Measurements from ENCODE around the gene SLC4A2.

The SLC4A2 gene

DNA sequence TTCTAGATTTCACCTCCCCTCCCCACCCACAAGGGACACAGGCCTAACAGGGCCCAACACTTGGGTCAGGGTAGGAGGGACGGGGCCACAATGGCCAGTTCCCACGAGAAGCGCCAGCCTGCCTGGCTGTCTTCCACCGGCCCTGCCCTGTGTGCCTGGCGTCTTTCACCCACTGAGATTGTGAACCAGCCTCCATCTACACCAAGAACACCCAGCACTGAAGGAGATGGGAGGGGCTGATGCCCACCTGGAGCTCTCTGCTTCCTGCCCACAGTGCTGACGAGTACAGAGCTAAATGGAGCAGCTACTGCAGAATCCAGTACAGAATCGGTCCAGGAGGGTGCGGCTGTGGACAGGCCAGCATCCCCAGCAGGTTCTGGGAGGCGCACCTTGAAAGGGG lies 13.4 kb upstream of the SLC4A2 start:
- DNase-seq (ENCODE audit: low read depth) = no peak

DNA sequence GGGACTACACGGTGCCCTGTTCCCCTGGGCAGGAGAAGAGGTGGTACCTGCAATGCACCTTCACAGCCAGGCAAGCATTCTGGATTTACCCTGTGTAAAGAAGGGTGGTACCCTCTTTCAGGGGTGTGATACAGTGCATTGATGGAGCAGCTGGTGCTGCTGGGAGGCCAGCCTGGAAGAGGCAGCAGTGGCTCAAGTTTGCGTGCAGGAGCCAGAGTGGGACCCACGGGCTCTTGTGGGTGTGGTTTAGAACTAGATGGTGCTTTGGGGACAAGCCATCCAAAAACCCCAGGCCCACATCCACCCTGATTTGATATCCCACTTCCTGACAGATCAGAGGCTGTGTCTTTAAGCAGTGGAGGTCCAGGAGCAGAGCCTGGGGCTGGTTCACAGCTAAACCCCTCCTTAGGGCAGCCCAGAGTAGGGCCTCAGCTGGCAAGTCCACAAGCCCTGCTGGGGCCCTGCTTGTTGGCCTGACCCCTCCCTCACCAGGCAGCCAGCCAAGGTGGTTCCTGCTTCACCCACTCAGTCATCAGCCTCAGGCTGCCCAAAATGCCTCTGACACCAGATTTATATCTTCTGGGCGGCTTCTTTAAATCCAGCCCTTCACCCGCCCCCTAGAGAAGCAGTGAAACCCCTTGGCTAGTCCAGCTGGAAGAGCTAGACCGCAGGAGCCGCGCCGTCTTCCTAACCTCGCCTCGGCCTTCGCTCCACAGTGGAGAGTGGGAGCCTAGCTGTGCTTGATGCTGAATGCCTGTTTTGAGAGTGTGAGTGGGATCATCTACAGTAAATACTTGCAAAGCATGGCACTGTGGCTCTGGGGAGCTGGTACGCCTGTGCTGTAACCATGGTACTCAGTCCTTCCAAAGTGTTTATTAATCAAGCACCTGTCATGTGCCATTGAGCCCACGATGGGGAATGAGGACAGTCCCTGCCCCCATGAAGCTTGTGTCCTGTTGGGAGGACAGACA lies 12.5 kb upstream of the SLC4A2 start:
- peak; percentile 80 for DNase-seq (ENCODE audit: low read depth)

DNA sequence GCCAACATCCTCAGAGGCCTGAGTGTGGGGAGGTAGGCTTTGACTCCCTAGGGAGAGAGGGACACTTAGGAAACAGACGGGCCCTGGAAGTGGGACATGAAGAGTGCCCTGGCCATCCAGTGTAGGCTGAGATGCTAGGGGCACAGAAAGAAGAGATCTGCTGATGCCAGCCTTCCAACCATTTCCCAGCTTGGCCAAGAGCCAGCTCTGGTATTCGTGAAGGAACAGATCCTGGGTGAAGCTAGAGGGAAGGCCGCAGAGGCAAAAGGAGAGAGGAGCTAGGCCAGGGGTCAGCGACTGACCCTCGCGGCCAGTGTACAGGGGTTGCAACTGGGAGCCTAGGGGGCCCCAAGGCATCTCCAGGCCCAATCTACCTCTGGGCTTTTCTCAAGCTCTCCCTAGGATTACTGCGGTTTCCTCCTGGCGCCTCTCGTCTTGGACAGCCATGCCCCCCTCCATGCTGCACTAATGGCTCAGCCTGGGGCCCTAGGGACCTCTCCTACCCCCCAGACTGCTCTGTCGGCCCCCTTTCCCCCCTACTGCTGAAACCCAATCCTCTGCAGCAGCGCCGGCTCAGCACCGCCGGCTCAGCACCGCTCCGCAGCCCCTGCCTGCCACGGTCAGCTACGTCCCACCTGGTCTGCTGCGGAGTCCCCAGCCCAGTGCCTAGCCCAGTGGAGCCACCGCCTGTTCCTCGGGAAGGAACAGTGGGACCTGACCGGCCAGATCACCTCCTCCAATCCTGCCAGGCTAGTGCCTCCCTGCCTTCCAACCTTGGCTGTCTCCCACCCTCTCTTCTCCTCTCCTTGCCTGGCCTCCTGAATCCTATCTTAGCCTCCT lies 11.2 kb upstream of the SLC4A2 start, which contains the start of gene ASIC3:
TSS of gene ASIC3 (plus strand) at position 556 of the 840 bp plus-strand sequence. CDS start 355 bp downstream, outside the sequence.
- DNase-seq (ENCODE audit: low read depth) = no peak

DNA sequence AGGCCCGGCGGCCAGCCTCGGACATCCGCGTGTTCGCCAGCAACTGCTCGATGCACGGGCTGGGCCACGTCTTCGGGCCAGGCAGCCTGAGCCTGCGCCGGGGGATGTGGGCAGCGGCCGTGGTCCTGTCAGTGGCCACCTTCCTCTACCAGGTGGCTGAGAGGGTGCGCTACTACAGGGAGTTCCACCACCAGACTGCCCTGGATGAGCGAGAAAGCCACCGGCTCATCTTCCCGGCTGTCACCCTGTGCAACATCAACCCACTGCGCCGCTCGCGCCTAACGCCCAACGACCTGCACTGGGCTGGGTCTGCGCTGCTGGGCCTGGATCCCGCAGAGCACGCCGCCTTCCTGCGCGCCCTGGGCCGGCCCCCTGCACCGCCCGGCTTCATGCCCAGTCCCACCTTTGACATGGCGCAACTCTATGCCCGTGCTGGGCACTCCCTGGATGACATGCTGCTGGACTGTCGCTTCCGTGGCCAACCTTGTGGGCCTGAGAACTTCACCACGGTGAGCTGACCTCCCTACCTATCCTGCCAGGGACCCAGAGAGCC lies 10.4 kb upstream of the SLC4A2 start:
- DNase-seq (ENCODE audit: low read depth) = no peak

DNA sequence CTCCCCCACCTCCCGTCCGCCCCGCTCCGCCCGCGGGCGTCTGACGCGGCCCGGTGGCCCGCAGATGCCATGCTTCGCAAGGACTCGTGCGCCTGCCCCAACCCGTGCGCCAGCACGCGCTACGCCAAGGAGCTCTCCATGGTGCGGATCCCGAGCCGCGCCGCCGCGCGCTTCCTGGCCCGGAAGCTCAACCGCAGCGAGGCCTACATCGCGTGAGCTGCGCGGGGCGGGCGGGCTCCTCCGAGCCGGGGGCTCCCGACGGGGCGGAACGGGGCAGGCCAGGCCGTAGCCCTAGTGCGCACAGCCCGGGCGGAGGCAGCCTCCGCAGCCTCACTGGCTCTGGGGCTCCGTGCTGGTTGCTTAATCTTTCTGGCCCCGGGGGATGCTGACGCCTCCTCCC lies 8.3 kb upstream of the SLC4A2 start:
- DNase-seq (ENCODE audit: low read depth) = no peak

DNA sequence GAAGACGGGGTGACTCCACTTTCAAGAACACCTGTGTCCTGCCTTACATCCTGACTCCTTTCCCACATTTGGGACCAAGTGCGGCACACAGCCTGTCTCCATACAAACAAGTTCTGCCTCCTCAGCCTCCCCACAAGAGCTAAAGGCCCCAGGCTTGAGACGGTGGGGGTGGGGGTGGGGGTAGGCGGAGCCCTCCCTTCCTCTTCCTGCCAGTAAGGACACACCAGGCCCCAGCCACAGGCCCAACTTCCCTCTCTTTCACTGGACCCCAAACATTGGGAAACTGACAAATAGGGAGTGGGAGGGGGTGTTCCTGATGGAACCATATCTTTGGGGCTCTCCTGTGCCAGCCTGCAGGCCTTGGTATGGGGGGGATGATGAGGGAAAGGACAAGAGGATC lies 6.3 kb upstream of the SLC4A2 start:
- DNase-seq (ENCODE audit: low read depth) = no peak

DNA sequence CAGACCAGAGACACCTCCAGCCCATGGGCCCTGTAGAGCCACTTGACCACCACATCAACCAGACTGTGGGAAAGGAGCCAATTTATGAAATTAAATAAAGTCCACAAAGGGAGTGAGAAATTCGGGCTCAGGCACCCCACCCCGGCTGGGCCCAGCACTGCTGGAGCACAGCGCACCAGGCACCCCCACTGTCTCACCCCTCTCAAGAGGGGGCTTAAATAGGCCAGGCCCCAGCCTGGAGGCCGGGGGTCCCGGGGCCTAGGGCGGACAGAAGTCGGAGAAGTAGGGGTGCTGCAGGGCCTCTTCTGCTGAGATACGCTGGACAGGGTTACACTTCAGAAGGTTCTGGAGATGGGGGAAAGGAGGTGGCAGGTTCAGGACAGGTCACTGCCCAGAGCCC lies 5.6 kb upstream of the SLC4A2 start:
- DNase-seq (ENCODE audit: low read depth) = no peak

DNA sequence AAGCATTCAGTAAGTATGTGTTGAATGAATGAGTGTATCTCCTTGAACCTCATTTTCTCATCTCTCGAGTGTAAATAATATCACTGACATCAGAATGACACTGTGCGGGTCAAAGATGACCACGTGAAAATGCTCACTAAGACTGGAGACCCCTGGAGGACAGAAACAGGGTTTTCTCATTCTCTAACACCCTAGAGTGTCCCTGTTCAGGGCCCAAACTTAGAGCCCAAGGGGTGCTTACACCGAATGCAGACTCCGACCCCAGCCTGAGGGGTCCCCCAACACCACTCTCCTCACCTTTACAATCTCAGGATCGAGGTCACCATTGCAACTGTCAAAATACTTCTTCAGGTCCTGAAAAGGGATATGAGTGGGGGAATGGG lies 3.1 kb upstream of the SLC4A2 start:
- no peak for DNase-seq (ENCODE audit: low read depth)

DNA sequence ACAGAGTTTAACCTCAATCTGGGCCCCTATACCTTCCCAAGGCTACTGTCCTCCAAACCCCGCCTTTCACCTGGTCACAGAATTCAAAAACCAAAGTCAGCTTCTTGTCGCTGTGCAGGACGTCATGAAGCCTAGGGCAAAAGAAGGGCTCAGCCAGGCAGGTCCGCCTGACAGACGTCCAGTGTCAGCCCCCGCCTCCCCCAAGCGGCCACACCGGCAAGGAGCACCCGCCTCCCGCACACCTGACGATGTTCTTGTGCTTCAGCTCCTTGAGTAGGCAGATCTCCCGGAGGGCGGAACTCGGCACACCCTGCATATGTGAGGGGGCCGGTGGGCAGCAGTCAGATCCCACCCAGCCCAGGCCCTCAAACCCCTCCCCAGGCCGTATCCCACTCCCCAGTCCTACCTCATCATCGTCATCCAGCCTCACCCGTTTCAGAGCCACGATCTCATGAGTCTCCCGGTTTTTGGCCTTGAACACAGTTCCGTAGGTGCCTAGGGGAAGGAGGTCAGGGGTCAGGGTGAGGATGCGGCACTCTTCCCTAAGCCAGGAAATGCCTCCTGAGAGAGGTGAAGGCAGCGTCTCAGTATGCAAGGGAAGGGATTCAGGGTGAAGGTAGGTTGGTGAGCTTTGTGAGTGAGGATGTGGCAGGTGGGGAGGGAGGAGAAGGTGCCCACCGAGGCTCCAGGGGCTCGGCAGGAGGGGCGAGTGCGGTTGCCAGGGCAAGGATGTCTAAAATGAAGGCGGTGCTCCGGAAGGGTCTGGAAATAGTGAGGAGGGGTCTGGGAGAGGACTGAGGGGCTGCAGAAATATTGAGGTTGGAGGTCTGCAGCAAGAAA lies 2.5 kb upstream of the SLC4A2 start:
- no peak for DNase-seq (ENCODE audit: low read depth)

DNA sequence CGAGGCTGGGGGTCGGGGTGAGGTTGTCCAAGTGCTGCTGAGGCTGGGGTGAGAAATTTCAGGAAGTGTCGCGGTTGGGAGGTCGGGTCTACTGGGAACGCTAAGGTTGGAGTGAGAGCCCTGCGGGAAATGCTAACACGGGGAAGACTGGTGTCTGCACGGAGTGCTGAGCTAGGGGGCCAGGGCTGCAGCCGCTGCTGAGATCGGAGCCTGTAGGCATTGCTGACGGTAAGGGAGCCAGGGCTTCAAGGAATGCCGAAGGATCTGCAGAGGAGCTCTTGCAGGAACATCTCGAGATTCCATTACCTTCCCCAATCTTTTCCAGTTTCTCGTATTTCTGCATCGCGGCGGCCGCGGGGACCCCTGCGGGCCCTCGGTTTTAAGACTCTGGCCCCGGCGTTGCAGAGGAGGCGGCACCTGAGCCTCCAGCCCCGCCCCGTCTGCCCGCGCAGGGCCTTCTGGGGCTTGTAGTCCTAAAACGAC lies 1.8 kb upstream of the SLC4A2 start, which contains the start of gene CDK5:
TSS of gene CDK5 (minus strand) at position 392 of the 483 bp plus-strand sequence. CDS start at position 343, 49 bp downstream.
- DNase-seq (ENCODE audit: low read depth) = no peak

DNA sequence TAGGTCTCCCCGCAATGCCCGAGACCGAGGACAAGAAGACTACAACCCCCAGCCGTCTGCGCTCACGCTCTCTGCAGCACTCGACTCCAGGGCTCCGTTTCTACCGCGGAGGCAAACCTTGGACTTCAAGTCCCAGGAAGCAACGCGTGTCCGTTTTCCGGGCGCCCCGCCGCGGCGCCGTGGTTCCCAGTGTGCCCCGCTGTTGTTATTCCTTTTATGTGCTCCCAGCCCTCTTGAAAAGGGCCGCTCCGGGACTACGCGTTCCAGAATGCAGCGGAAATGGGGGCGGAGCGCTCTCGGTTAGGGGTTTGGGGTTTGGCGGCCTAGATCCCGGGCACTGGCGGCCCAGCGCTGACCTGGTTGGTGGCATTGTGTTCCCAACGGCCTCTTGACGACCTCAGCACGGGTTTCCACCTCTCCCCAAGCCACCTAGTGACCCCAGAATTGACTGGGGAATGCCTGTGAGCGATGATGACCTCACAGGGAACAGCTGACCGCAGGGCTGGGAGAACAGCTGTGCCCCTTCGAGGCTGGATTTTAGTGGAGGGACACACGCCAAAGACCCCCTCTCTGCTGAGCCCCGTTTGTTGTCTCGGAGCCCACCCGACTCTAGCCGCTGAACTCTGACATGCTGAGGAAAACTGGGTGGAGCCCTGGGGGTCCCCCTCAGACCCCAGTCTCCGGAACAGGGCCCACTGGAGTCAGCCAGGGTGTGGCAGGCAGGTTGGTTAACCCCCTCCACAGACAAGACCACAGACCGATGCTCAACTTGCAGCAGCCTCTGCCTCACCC lies 1.2 kb upstream of the SLC4A2 start:
- DNase-seq (ENCODE audit: low read depth) = peak; percentile 98

DNA sequence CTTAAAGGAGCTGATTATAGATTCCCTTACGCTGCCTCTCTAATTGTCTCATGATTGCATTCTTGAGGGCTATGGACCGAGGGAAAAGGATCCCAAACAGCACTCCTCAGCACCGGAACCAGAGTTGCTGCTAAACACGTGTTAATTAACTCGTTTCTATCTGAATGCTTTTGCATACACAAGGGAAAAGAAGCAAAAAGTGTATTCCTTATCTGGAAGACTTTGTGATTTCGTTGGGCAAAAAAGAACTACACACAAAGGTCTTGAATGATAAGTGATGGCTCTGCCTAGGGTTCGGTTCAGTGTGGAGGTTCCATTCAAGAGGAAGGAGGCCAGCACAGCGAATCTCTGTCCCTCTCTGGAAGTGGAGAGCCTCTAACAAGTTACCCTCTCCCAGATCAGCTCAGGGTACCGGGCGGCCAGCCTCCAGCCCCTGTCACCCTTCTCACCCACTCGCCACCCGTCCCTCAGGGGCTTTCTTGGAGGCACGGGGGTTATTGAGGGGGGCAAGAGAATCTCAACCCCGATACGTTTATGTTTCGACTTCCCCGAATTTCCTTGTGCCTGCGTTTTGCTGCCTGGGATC lies 515 bp upstream of the SLC4A2 start:
- no peak for DNase-seq (ENCODE audit: low read depth)

DNA sequence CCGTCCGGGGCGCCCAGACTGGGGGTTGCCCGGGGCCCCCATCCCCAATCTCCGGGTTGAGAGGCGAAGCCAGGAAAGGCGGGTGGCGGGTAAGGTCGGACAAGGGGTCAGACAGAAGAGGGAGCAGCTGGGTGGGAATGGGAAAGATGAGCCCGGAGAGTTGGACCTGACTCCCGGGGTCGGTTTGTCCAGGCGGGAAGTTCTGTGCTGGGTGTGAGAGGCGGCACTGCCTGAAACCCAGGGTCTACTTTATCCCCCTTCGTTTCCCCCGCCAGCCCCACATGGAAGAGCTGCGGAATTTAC lies 675 bp downstream of the SLC4A2 start:
- DNase-seq (ENCODE audit: low read depth) = no peak

DNA sequence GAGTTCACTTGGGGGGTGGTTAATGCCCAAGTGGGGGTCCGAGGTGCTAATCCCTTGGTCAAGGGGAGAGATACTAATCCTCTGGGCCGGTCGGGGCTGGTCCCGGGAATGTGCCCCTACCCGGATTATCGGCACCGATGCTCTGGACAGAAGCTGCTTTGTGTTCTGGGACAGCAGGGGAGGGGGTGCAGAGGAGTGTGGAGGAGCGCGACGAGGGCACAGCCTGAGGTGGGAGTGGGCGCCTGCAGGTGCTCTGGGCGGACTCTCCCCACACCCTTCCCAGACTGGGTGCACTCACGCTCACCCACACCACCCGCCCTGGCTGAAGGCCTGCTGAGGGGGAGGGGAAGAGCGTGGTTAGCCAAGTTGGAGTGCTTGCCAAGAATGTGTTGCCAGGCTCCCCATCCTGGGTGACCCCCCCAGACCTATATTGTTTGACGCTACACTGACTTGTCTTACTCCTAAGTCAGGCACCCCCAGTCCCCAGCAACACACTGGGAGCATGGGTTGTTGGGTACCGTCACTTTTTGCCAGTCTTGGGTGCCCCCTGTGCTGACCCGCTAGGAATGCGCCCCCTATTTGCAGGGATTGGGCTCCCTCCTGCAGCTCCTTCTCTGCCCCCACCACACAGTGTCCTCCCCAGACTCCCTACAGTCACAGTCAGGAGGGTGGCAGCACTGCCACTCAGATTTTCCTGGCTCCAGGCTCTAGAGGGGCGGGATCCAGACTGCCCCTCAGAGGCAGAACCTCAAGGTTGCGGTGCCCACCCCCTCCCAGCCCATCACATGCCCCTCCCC lies 1.2 kb downstream of the SLC4A2 start:
- no peak for DNase-seq (ENCODE audit: low read depth)

DNA sequence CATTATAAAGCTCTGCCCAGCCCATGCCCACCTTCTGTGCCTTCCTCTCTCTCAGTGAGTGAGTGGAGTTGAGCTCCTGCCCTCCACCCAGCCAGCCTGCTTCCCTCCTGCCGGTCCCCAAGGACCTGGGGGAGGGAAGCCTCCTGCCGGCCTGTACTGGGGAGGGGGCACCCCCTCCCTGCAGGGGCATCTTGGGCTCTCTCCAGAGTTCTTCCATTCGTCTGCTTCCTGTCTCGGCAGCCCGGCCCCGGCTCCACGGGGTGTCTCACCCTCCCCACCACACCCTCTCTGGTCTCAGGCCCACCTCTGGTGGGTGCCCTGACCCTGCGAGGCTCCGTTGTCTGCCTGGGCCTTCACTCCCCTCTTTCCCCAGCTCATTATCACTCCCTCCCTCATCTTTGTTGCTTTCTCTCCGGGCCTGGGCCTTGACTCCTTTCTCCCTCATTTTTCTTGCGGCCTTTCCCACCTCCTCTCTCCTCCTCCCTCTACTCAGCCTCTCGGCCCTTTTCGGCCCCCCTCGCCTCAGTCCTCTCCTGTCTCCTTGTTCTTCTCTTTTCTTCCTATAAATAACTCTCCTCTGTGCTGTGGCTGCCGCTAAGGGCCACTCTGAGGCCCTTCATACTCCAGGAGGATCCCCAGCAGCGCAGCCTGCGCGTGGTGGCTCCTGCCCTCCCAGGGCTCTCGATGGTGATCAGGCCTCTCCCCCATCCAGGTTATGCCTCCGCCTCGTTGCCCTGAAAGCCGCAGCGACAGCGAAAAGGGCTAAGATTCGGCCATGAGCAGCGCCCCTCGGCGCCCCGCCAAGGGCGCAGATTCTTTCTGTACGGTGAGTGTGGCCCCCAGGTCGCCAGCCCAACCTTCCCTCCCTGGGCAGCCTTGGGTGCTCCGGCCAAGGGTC lies 2.1 kb downstream of the SLC4A2 start:
- DNase-seq (ENCODE audit: low read depth) = no peak

DNA sequence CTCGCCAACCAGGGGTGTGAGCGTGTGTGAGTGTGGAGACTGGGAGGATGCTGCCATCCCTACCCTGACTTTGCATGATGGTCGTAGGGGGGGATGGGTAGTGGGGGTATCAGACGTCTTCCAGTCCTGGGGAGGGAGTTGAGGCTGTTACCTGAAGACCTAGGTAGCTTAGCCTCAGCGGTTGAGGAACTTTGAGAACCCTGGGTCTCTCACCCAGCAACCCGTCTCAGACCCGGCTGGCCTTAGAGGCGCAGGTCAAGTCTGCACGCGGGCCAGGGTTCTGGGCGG lies 2.7 kb downstream of the SLC4A2 start:
- DNase-seq (ENCODE audit: low read depth) = no peak

DNA sequence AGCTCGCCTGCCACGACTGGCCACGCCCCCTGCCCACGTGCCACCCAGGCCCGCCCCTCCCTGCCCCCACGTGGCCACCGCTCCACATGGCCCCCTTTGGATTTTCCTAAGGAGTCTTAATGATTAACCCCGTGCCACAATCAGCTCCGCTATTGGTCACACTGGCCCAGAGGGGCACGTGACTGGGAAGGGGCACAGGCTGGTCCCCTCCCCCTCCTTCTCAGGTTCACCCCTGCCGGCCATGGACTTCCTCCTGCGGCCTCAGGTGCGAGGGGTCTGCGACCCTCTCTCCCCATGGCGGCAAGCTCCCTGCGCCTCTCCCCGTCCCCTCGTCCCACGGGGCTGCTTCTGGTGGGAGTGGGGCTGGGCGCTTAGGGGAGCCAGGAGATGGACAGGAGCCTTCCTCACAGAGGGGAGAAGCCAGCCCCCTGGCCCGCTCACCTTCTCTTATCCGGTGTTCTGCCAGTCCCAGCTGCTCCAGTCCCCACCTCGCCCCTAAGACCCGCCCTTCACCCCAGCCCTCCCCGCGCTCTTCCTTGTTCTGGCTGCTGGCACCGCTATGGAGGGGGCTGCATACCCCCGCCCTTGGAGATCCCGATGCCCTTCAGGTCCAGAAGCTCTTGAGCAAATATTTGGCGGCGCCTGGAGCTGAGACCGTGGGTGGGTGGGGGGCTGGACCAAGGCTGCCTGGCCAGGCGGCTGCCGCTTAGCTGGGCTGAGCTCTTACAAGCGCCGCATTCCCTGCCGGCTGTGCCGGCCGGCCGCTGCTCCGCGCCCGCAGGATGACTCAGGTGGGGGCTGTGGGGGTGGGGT lies 3.2 kb downstream of the SLC4A2 start:
- no peak for DNase-seq (ENCODE audit: low read depth)

DNA sequence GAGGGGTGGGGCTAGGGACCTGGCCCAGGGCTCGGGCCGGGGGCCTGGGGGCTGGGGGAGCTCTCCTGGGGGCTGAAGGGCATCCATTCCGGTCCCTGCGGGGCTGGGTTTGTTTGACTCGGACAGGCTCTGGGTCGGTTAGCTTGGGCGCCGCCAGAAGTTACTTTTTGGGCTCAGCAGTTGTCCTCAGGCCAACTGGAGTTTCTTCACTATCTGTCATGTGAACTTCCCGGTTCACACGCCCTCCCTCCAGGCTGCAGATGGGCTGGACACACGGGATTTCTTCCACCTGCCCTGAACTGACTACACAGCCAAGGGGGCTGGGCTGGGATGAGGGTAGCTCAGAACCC lies 3.8 kb downstream of the SLC4A2 start:
- no peak for DNase-seq (ENCODE audit: low read depth)

Measured in fibroblast of the conjunctiva (primary cell).